HG03442 (cell line): Measurements from ENCODE around the gene RBM17.
A peak's percentile ranks its signal among the peaks of the same experiment; 100 is the strongest.
"Not testable (repeated sequence)": the region's sequence is repeated elsewhere in the genome, so short reads cannot be mapped to it uniquely, and the experiment has no call there.

Source experiments
- ATAC-seq: cut with Tn5 transposase; IDR thresholded peaks from one replicate; pipeline ENCODE4 v1.9.1; 2021; ENCODE audit warnings: mild to moderate bottlenecking, moderate library complexity; ENCODE audit not compliant: unreplicated experiment

The RBM17 gene

DNA sequence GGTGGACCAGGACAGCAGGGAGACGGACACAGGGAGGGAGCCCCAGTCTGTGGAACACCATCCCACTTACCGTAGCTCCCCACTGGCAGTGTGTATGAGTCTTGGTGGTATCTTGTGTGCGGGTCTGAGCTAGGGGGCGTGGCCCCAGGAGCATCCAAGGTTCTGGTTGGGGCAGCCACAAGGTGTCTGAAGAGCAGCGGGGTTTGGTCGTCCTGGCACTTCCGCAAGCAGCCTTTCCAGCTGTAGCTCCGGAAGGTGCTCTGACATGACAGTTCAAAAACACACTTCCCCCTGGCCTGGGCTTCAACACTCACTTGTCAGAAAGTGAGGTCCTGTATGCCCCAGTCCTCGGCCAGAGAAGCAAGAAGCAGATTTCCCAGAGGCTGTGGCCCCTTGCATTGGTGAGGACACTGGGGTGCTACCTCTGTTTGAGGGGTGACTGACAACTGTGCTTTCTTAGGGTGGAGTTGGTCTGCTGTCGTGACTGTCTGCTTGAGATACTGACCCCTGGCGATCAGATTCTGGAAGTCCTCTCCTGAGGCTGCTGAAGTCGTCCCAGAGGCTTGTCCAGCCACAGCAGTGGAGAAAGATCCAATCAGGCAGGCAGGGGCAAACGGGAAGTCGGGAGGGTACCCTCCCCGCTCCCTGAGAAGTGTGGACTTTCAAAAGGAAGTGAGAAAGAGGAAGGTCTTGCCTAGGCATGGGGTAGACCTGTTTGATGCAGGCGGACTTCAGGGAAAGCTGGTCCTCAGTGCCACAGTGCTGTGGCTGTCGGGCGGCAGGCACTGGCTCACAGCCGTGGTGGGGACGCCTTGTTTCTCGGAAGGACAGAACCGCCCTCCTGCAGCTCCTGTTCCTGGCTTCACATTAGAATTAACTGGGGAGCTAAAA lies 62.5 kb downstream of the RBM17 start:
- ATAC-seq: peak; percentile 78

DNA sequence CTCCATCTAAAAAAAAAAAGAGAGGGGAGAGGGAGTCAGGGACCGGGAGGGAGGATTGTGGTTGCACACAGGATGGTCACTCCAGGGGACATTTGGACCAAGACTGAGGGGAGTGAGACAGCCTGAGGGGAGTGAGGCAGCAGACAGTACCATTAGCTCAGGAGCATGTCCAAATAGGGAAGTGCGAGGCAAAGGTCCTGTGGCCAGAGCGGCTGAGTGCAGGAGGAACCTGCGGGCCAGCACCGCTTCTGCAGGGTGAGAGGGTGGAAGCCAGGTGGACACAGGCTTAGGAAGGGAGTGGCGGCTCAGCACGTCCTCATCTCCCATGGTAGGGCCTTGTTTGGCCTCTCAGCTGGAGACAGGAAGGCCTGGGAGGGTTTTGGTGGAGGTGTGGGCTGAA lies 65.0 kb downstream of the RBM17 start:
- no peak for ATAC-seq

DNA sequence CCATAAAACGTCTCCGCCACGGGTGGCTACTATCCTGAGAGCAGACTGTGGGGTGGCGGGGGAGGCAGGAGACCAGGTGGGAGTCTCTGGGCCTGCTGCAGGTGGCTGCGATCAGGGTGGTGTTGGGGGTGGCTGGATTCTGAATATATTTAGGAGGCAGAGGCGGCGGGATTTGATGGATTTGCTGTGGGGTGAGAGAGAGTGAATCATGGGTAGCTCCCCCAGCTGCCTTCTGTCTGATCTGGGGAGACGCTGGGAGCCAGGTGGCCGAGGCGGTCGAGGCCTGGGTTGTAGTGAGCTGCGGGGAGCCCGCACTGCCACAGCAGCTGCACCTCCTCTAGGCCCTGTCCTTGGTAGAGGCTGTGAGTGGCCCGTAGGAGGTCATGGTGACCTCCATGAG lies 65.7 kb downstream of the RBM17 start:
- ATAC-seq: no peak

DNA sequence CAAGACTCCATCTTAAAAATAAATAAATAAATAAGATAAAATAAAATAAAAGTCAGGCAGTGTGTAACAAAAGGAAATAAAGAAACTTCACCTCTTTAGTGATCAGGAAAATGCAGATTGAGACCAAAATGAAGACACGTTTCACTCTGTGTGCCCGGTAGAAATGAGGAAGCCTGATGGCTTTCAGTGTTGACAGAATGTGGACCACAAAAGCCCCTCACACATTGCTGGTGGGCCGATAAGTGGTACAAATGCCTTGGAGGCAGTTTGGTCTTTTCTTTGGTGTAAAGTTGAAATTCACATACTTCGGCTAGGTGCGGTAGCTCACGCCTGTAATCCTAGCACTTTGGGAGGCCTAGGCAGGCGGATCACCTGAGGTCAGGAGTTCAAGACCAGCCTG lies 69.4 kb downstream of the RBM17 start:
- no peak for ATAC-seq

DNA sequence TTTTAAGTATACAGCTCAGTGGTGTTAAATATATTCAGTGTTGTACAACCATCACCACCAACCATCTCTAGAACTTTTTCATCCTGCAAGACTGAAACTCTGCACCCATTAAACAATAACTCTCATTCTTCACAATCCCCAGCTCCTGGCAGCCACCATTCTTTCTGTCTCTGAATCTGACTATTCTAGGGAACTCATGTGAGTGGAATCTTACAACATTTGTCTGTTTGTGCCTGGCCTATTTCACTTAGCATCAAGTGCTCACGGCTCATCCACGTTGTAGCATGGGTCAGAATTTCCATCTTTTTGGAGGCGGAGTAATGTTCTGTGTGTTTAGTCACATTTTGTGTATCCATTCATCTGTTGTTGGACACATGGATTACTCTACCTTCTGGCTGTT lies 73.1 kb downstream of the RBM17 start:
- ATAC-seq: no peak

DNA sequence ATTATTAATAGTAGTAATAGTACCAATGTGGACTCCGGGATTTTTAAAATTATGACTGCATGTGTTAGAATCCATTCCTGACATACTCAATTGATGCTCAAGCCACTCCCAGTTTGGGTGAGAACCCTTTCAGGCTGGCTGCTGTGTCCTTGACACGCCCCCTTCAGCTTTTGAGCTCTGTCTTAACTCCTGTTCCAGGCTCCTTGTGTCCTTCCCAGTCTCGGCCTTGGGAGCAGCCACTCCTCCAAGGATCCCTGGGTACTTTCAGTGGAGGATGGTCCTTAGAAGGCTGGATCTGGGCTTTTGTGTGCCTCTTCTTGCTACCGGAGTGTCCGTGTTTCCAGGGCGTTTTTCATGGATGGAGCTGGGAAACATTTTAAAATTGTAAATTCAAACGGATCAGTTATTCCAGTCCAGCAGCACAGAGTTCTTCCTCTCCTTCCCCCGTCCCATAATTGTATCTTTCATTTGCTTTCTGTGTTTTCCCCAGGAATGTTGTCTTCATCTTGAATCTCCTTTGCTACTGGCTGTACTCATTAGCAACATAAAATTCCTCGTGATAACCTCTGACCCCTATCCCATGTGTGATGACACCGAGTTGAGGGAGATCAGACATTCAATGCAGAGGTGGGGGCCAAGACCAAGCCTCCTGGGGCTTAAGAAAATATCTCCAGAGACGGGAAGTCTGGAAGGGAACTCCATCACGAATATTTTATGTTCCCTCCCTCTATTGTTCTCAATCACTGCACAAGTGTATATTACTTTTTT lies 73.9 kb downstream of the RBM17 start:
- ATAC-seq: no peak

DNA sequence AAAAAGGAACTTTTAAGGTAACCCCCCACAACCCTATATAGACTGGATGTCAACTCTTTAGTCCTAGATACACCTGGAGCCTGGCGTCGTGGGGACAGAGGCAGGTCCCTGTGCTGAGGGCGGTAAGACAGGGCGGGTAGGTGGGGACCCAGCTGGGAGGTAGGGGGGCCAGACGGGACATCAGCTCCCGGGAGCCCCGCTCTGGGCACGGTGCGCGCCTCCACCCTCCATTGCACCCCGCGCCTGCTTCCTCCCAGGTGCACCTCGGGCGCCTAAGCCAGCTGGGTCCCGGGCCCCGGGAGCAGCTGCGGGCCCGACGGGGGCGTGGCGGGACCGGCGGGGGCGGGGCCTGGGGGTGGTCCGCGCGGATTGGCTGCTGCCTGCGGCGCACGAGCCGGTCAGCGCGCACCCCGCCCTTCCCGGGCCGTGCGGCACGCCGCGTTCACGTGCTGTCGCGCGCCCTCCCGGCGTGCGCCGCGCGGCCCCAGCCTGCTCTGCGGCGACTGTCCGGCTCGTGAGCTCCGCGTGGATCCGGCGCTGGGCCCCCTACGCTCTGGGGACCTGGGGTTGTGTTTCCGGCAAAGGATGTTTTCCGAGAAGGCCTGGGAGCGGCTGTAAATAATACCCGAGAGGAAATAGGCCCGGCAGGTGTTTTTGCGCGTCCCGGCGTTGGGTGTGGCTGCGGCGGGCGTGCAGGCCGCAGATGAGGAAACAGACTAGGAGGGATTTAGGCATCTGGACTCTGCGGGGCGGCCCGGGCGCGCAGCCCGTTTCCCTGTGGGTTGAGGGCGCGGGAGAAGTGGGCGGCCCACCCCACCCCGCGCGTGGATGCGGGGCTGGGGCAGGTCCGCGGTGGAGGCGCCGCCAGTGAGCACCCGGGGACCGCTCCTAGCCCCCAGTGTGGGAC lies 74.8 kb downstream of the RBM17 start:
- ATAC-seq: peak; percentile 91

DNA sequence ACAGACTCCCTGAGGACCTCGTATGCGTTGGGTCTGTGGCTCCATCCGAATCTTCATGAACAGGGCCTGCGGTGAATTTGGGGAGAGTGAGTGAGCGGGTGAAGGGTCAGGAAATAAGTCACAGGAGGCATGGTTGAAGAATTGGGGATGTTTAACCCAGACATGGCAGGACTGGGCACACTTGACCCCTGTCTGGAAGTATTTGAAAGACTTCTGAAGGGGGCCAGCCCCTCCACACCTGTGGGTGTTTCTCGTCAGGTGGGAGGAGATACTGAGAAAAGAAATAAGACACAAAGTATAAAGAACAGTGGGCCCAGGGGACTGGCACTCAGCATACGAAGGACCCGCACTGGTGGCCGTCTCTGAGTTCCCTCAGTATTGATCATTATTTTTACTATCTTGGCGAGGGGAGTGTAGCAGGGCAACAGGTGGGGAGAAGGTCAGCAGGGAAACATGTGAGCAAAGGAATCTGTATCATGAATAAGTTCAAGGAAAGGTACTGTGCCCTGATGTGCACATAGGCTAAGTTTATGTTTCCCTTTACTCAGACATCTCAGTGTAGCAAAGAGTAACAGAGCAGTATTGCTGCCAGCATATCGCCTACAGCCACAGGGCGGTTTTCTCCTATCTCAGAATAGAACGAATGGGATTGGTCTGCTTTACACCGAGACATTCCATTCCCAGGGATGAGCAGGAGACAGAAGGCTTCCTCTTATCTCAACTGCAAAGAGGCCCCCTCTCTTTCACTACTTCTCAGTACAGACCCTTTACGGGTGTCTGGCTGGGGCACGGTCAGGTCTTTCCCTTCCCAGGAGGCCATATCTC lies 75.6 kb downstream of the RBM17 start:
- ATAC-seq: no peak

DNA sequence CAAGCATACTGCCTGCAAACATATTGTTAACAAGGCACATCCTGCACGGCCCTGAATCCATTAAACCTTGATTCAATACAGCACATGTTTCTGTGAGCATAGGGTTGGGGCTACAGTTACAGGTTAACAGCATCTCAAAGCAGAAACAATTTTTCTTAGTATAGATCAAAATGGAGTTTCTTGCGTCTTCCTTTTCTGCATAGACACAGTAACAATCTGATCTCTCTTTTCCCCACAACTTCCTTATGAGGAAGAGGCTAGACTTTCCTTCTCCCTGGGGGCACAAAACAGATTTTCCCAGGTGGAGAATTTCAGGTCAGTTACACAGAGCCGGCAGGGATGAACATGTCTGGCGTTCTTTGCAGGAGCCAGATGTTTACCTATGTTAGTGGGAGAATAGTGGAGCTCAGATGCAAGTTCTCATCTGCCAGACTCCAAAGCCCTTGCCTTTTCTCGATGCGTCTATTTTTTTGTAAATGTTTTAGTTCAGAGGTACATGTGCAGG lies 76.4 kb downstream of the RBM17 start:
- no peak for ATAC-seq

DNA sequence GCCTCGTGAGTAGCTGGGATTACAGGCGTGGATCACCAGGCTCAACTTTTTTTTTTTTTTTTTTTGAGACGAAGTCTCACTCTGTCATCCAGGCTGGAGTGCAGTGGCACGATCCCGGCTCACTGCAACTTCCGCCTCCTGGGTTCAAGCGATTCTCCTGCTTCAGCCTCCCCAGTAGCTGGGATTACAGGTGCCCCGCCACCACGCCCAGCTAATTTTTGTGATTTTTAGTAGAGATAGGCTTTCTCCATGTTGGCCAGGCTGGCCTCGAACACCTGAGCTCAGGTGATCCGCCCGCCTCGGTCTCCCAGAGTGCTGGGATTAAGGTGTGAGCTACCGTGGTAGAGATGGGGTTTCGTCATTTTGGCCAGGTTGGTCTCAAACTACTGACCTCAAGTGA lies 77.1 kb downstream of the RBM17 start:
- ATAC-seq: not testable (repeated sequence)
